Ureter (tissue), 1 donor: Measurements from ENCODE around the gene HPCAL1. TPM values are rescaled to one million over a fixed set of nuclear protein-coding genes. Genes with fewer than 3 reads are reported as not detected.

Experiments
- DNase-seq: peaks from one replicate; pipeline ENCODE4 v3.0.0-alpha.2; 2020; ENCODE audit warnings: low spot score
- total RNA-seq: library from RNA; stranded (reverse); gene quantifications from one replicate; pipeline ENCODE4 v1.2.4, GENCODE V29; 2023
- donor health status: DM: yes; HTN: yes; CAD: no.

Gene HPCAL1
- total RNA-seq, 1 donor from 2014 or later, result 17.5 TPM

- DNase-seq, result no peak
Observed at GRCh38 chr2:10322973-10323372, 20.3 kb downstream of the HPCAL1 start.

- no peak for DNase-seq
Observed at GRCh38 chr2:10323535-10323934, 20.8 kb downstream of the HPCAL1 start.

- DNase-seq, result no peak
Observed at GRCh38 chr2:10324095-10324832, 21.6 kb downstream of the HPCAL1 start.

- no peak for DNase-seq
Observed at GRCh38 chr2:10325278-10326145, 22.8 kb downstream of the HPCAL1 start.

- no peak for DNase-seq
Observed at GRCh38 chr2:10326151-10326616, 23.5 kb downstream of the HPCAL1 start.

GRCh38 chr2:10326707-10327594, 24.2 kb downstream of the HPCAL1 start:
- no peak for DNase-seq

GRCh38 chr2:10327896-10328669, 25.4 kb downstream of the HPCAL1 start:
- no peak for DNase-seq

GRCh38 chr2:10328670-10329579, 26.2 kb downstream of the HPCAL1 start:
- no peak for DNase-seq

- DNase-seq, result no peak
Observed at GRCh38 chr2:10329580-10329879, 26.8 kb downstream of the HPCAL1 start.

- no peak for DNase-seq
Observed at GRCh38 chr2:10329880-10330699, 27.4 kb downstream of the HPCAL1 start.

GRCh38 chr2:10330700-10331026, 28.0 kb downstream of the HPCAL1 start:
- no peak for DNase-seq

GRCh38 chr2:10331027-10331701, 28.5 kb downstream of the HPCAL1 start:
- no peak for DNase-seq

- no peak for DNase-seq
Observed at GRCh38 chr2:10331702-10332401, 29.1 kb downstream of the HPCAL1 start.

- no peak for DNase-seq
Observed at GRCh38 chr2:10332402-10333246, 29.9 kb downstream of the HPCAL1 start.

- no peak for DNase-seq
Observed at GRCh38 chr2:10333247-10333613, 30.5 kb downstream of the HPCAL1 start.

GRCh38 chr2:10333966-10334365, 31.3 kb downstream of the HPCAL1 start:
- DNase-seq, result no peak
